Skeletal muscle cell (primary cell): ENCODE results near the gene RAD54L2.
"Not testable (repeated sequence)": the region's sequence is repeated elsewhere in the genome, so short reads cannot be mapped to it uniquely, and the experiment has no call there.

Experiments
- DNase-seq: peaks from one replicate; pipeline ENCODE4 v3.0.0-alpha.2; 2010; ENCODE audit warnings: low read depth
- H3K4me3 ChIP-seq: 2 replicates; pipeline ENCODE4 v1.5.1; 2011; ENCODE audit warnings: low read depth, mild to moderate bottlenecking, control low read depth, low read length, moderate library complexity

RAD54L2 gene

GRCh38 chr3:51537631-51538030, 888 bp upstream of the RAD54L2 start:
- DNase-seq: not testable (repeated sequence)
- H3K4me3 ChIP-seq: peak overlapping the region; percentile 86

GRCh38 chr3:51538115-51538458, 432 bp upstream of the RAD54L2 start:
- peak overlapping the region; percentile 86 for H3K4me3 ChIP-seq
- no peak for DNase-seq

GRCh38 chr3:51539291-51539941, 897 bp downstream of the RAD54L2 start:
- H3K4me3 ChIP-seq: peak overlapping the region; percentile 86
- peak; percentile 32 for DNase-seq

- not testable (repeated sequence) for DNase-seq, H3K4me3 ChIP-seq
These were observed 4.1 kb downstream of the RAD54L2 start for GRCh38 chr3:51542596-51542995.

GRCh38 chr3:51544011-51544775, 5.7 kb downstream of the RAD54L2 start:
- DNase-seq: no peak
- H3K4me3 ChIP-seq: no peak overlapping the region

- H3K4me3 ChIP-seq: no peak overlapping the region
- DNase-seq: no peak
These were observed 8.8 kb downstream of the RAD54L2 start for GRCh38 chr3:51547274-51547673.

- DNase-seq: no peak
These were observed 10.8 kb downstream of the RAD54L2 start for GRCh38 chr3:51549311-51549710.

GRCh38 chr3:51550080-51550819, 11.7 kb downstream of the RAD54L2 start:
- DNase-seq: no peak
- H3K4me3 ChIP-seq: no peak overlapping the region

More at GRCh38 chr3:51549311-51549710, 10.8 kb downstream of the RAD54L2 start:
- H3K4me3 ChIP-seq: no peak overlapping the region

- no peak overlapping the region for H3K4me3 ChIP-seq
- DNase-seq: no peak
These were observed 19.5 kb downstream of the RAD54L2 start for GRCh38 chr3:51557993-51558392.

- H3K4me3 ChIP-seq: no peak overlapping the region
- DNase-seq: peak; percentile 33
These were observed 20.9 kb downstream of the RAD54L2 start for GRCh38 chr3:51559411-51559888.

GRCh38 chr3:51559961-51560360, 21.4 kb downstream of the RAD54L2 start:
- H3K4me3 ChIP-seq: no peak overlapping the region
- no peak for DNase-seq

- not testable (repeated sequence) for H3K4me3 ChIP-seq, DNase-seq
These were observed 23.9 kb downstream of the RAD54L2 start for GRCh38 chr3:51562403-51562802.

GRCh38 chr3:51568036-51568435, 29.5 kb downstream of the RAD54L2 start:
- no peak for DNase-seq

GRCh38 chr3:51568996-51569395, 30.5 kb downstream of the RAD54L2 start:
- no peak overlapping the region for H3K4me3 ChIP-seq
- no peak for DNase-seq

More at GRCh38 chr3:51568036-51568435, 29.5 kb downstream of the RAD54L2 start:
- H3K4me3 ChIP-seq: no peak overlapping the region

- H3K4me3 ChIP-seq: no peak overlapping the region
- DNase-seq: no peak
These were observed 39.7 kb downstream of the RAD54L2 start for GRCh38 chr3:51578238-51578637.

- no peak overlapping the region for H3K4me3 ChIP-seq
- DNase-seq: no peak
These were observed 41.9 kb downstream of the RAD54L2 start for GRCh38 chr3:51580418-51580817.

GRCh38 chr3:51581524-51581923, 43.0 kb downstream of the RAD54L2 start:
- no peak for DNase-seq
- no peak overlapping the region for H3K4me3 ChIP-seq

GRCh38 chr3:51585197-51585596, 46.7 kb downstream of the RAD54L2 start:
- H3K4me3 ChIP-seq: no peak overlapping the region
- DNase-seq: no peak

- H3K4me3 ChIP-seq: no peak overlapping the region
These were observed 47.4 kb downstream of the RAD54L2 start for GRCh38 chr3:51585871-51586270.

More at GRCh38 chr3:51585871-51586270, 47.4 kb downstream of the RAD54L2 start:
- DNase-seq: no peak
